ENCODE results near the gene KRTAP4-11.

DNA sequence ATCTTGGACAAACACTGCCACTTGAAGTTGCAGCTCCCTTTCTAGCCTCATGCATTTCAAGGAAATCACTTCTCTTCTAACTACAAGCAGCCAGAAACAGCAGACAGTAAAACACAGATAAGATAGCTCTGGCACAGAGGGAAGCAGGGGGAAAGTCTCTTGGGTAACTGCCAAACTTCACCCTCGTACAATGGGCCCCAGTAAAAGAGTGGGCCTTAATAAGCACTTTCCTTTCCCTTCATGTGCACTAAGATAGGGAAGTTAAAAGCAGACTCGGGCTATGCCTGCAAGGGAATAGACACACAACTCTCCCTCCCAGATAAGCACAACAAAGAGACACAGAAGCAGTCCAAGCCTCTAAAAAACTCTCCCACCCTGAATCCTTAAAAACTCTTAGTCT is 35.7 kb upstream of the KRTAP4-11 start:
- TF ChIP-seq, protein P1, sequence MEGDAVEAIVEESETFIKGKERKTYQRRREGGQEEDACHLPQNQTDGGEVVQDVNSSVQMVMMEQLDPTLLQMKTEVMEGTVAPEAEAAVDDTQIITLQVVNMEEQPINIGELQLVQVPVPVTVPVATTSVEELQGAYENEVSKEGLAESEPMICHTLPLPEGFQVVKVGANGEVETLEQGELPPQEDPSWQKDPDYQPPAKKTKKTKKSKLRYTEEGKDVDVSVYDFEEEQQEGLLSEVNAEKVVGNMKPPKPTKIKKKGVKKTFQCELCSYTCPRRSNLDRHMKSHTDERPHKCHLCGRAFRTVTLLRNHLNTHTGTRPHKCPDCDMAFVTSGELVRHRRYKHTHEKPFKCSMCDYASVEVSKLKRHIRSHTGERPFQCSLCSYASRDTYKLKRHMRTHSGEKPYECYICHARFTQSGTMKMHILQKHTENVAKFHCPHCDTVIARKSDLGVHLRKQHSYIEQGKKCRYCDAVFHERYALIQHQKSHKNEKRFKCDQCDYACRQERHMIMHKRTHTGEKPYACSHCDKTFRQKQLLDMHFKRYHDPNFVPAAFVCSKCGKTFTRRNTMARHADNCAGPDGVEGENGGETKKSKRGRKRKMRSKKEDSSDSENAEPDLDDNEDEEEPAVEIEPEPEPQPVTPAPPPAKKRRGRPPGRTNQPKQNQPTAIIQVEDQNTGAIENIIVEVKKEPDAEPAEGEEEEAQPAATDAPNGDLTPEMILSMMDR (IDR thresholded peaks at IDR 0.05; ENCODE audit: insufficient read depth, low read length, poor library complexity, severe bottlenecking) = no peak
- no peak for TF ChIP-seq EZH2phosphoT487 (conservative IDR thresholded peaks at IDR 0.05; ENCODE audit: low read length)

Measured in SU-DHL-6 (cell line).